Kidney capillary endothelial cell (primary cell): ENCODE data around the gene ESF1.

ENCODE experiments used
- DNase-seq: peaks from one replicate; pipeline ENCODE4 v3.0.0-alpha.2; 2018; ENCODE audit warnings: low spot score

Gene ESF1

GRCh38 chr20:13676682-13677081, 108.0 kb downstream of the ESF1 start:
- no peak for DNase-seq

GRCh38 chr20:13672690-13673089, 112.0 kb downstream of the ESF1 start:
- DNase-seq, result no peak

- DNase-seq, result no peak
These were observed 112.8 kb downstream of the ESF1 start for GRCh38 chr20:13671916-13672378.

DNA sequence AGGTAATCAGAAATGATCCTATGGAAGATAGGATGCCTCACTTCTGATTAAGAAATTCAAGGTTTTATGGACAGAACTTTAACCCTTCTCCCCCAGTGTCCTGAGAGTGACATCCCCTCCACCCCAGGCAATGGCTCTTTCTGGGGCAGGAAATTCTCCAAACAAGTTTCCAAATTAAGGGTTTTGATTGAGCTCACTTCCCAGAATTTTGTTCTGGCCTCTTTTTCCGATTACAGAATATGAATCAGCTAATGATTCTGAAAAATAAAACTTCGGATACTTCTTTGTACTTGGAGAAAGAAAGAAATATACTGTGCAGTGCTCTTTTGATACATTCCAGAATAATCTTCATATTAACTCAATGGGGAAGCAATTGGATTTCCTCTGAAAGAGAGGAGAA, 113.2 kb downstream of the ESF1 start:
- DNase-seq, result no peak

GRCh38 chr20:13670160-13670559, 114.6 kb downstream of the ESF1 start:
- DNase-seq, result no peak

GRCh38 chr20:13665709-13666395, 118.9 kb downstream of the ESF1 start:
- no peak for DNase-seq
